OCI-M1 (cell line): Measurements from ENCODE around the gene EMC10.
A peak's percentile ranks its signal among the peaks of the same experiment; 100 is the strongest.
"Not testable (repeated sequence)": the region's sequence is repeated elsewhere in the genome, so short reads cannot be mapped to it uniquely, and the experiment has no call there.

Source experiments
- DNase-seq: peaks from one replicate; lab custom pipeline; 2025; lab: John Stamatoyannopoulos, UW

The EMC10 gene

GRCh38 chr19:50476224-50476906 lies at the start of gene EMC10, which contains the start of gene GARIN5A:
EMC10 (plus strand) TSS chr19:50476507; CDS start chr19:50476545, 38 bp downstream.
GARIN5A (minus strand) TSS chr19:50476848; CDS start chr19:50476388, 460 bp downstream.
- DNase-seq: peak; percentile 47

GRCh38 chr19:50427318-50427925 lies 48.9 kb upstream of the EMC10 start:
- no peak for DNase-seq

GRCh38 chr19:50427997-50428425 lies 48.3 kb upstream of the EMC10 start:
- peak; percentile 85 for DNase-seq

- no peak for DNase-seq
These were observed 47.4 kb upstream of the EMC10 start for GRCh38 chr19:50428772-50429463.

- DNase-seq: no peak
These were observed 45.4 kb upstream of the EMC10 start for GRCh38 chr19:50430888-50431342.

GRCh38 chr19:50431343-50432220 lies 44.7 kb upstream of the EMC10 start:
- peak; percentile 89 for DNase-seq

- no peak for DNase-seq
These were observed 43.9 kb upstream of the EMC10 start, which contains the start of gene MYBPC2 for GRCh38 chr19:50432221-50433028. MYBPC2 (plus strand) TSS chr19:50432892; CDS start chr19:50432954, 62 bp downstream.

- no peak for DNase-seq
These were observed 42.8 kb upstream of the EMC10 start for GRCh38 chr19:50433201-50434180.

- no peak for DNase-seq
These were observed 41.8 kb upstream of the EMC10 start for GRCh38 chr19:50434525-50434924.

GRCh38 chr19:50435221-50435620 lies 41.1 kb upstream of the EMC10 start:
- no peak for DNase-seq

GRCh38 chr19:50435627-50436026 lies 40.7 kb upstream of the EMC10 start:
- DNase-seq: no peak

GRCh38 chr19:50437862-50438449 lies 38.4 kb upstream of the EMC10 start:
- DNase-seq: no peak

- not testable (repeated sequence) for DNase-seq
These were observed 37.2 kb upstream of the EMC10 start for GRCh38 chr19:50439130-50439529.

GRCh38 chr19:50444059-50444458 lies 32.2 kb upstream of the EMC10 start:
- no peak for DNase-seq

- DNase-seq: no peak
These were observed 29.3 kb upstream of the EMC10 start for GRCh38 chr19:50447053-50447452.

- DNase-seq: no peak
These were observed 28.6 kb upstream of the EMC10 start for GRCh38 chr19:50447750-50448149.

- no peak for DNase-seq
These were observed 26.9 kb upstream of the EMC10 start for GRCh38 chr19:50449236-50449899.

GRCh38 chr19:50450369-50451222 lies 25.7 kb upstream of the EMC10 start:
- DNase-seq: no peak
